Anterior cingulate cortex (tissue), 58 donors: Measurements from ENCODE around the gene ZNF805.
"Not testable (repeated sequence)": the region's sequence is repeated elsewhere in the genome, so short reads cannot be mapped to it uniquely, and the experiment has no call there.

Experiments used
- DNase-seq, 58 donors: peaks; one replicate each; lab custom pipeline; 2025; lab: John Stamatoyannopoulos, UW

Gene ZNF805

DNA sequence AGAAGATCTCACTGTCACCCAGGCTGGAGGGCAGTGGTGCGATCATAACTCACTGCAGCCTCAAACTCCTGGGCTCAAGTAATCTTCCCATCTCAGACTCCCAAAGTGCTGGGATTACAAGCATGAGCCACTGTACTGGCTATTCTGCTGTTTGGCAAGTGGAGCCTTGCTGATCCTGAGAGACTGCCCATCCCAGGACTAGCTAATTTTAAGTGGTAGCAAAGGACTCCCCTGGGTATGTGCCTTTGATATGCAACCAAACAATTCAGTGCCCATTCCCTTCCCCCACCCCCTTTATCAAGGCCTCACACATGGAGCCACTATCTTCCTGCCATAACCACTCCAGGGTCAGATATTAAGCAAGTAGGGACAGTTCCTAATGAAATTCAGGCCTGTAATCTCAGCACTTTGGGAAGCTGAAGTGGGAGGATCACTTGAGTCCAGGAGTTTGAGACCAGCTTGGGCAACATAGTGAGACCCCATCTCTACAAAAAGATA is 22.9 kb downstream of the ZNF805 start:
- DNase-seq = no peak

DNA sequence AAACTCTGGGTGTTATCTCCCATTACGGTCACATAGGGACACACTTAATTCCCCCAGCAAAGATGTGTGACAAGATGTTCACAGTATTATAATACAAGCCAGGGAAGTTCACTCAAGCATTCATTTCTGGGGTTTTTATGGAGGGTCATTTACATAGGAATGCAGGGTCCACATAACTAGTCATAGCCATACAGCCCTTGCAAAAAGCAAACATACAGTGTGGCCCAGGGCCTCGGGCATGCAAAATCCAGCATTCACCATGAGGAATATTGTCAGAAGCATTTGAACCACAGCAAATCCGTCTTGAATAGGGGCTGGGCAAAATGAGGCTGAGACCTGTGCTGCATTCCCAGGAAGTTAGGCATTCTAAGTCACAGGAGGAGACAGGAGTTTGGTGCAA is 26.9 kb downstream of the ZNF805 start:
- DNase-seq = no peak

DNA sequence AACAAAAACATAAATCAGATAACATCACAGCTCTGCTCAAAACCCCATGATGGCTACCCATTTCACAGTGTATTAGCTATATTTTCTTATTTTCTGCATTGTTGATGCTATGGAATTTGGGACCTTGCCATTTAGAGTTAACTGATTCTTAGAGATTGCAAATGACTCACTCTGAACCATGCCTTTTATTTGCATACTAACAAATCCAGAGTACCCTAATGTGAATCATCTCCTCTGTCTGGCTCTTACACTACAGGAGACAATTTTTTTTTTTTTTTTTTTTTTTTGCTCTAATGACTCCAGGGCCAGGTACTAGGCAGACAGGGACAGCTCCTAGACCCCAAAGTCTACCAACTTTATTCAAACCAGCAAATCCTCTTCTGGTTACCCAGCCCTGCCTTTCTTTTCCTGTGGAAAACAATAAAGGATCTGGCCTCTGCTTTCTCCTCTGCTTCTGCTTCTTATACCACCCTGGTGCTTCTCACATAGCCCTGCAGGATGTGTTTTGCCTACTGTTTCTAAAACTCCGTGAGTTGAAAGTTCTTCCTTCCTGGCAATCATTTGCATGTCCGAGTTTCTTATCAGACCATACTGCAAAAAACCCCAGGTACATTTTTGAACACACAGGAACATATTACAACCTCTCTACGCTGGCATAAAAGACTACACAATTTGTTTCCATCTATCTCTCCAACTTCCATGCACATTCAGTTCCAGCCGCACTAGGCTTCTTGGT is 29.3 kb downstream of the ZNF805 start:
- no peak for DNase-seq

DNA sequence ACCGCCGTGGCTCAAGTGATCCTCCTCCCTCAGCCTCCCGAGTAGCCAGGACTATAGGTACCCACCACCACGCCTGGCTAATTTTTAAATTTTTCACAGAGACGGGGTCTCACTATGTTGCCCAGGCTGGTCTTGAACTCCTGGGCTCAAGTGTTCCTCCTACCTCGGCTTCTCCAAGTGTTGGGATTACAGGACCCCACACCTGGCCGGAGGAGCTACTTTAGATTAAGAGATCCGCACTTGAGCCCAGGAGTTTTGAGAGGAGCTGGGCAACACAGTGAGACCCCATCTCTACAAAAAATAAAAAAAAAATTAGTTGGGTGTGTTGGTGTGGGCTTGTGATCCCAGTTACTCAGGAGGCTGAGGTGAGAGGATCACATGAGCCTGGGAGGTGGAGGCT is 30.8 kb downstream of the ZNF805 start:
- DNase-seq = no peak

DNA sequence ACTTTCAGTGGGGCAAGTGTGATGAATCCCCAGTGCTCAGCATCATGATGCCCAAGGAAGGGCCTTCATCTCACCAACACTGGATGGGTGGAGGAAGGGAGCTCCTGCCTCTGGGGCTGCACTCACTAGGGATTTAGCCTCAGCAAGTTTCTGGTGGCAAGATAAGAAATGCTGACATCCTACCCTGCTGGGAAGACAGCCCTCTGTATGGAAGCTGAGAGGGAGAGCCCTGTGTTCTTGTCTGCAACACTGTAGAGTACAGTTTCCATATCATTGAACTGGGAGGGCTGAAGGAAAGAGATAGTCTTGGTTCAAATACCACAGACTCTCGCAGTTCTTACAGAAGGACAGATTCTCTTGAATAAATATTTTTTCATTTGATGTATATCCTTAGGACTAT is 32.6 kb downstream of the ZNF805 start:
- DNase-seq = no peak

DNA sequence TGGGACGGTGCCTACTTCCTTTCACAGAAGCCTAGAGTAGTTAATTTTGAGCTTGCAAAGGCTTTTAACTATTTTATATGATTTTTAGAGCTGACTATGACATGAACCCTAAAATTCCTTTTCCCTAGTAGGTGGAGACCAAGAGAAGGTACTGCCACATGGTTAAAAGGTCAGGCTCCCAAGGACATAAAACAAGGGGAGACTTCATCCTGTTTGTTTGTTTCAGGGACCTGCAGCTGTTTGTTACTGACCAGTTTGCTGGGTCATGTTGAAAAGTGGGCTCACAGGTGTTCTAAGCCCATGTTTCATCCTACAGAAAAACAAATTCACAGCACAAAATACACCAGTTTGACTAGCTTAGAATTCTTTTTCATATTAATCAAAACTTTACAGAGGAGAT is 36.0 kb downstream of the ZNF805 start:
- no peak for DNase-seq

DNA sequence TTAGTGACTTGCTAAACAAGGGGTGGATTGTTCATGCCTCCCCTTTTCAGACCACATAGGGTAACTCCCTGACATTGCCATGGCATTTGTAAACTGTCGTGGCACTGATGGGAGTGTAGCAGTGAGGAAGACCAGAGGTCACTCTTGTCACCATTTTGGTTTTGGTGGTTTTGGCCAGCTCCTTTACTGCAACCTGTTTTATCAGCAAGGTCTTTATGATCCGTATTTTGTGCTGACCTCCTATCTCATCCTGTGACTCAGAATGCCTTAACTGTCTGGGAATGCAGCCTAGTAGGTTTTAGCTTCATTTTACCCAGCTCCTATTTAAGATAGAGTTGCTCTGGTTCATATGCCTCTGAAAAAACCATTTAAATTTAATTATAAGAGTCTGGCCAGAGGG is 38.0 kb downstream of the ZNF805 start:
- not testable (repeated sequence) for DNase-seq

DNA sequence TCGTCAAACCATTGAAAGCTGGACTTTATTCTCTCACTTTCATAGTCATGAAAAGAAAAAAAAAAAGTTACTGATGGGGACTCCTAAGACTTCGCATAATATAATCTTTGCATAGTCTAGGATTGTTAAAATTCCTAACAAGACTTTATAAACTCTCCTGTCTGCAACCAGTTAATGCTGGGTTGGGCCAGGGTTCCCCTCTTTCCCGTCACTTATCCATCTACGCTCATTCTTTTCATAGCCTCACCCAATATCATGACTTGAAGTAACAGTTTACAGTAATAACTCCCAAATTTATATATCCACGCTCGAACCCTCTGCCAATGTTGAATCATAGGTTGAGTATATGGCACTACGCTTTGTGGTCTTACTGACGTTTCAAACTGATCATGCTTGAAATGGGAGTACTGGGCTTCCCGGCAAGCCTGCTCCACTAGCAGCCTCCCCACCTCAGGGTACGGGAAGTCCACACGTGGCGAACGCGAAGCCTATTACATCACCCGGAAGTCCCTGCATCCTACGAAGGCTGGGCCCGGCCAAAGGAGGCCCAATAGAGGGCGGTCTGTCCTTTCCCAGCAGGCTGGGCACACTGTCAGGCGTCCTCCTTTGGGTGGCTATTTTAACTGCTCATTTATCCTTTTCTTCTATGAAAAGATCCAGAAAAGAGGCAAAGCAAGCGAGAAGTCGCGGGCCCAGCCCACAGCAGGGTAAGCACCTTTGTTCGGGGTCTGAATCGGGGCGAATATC is 39.2 kb downstream of the ZNF805 start:
- DNase-seq = peak; percentile 54 to 95 (median 84)

DNA sequence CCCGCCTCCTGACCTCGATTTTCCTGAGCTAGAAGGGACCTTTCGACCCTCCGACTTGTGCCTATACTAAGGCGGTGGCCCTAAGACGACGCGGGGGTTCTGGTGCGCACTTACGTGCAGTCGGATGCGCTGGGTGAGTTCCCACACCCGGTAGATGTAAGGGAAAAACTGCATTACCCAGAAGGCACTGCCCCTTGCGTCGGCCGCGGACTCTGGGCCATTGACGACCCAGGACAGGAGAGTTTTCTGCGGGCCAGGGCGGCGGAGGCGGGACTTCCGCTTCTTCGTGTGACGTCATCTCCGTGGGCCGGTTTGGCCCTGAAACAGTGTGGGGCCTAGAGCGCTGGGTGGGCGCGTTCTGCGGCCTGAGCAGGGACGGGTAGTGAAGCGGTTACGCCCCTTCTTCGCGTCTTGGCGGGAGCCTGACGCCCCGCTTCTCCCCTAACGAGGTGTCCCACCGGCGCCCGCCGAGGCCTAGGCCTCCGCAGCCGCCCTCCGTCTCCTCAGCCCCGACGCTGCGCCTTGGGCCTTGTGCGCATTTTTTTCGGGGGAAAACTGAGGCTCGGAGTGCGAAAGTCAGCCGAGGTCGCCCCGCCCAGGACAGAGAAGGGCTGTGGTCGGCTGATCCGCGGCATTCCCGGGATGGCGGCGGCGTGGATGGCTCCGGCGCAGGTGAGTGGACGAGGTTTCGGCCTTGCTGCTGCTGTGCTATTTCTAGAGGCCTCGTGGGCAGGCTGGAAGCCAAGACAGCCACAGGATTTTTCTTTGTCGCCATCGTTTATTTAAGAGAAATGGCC is 39.9 kb downstream of the ZNF805 start, which contains the start of gene ZNF460:
ZNF460 (plus strand) TSS at position 321 of the 797 bp plus-strand sequence; CDS start at position 643, 322 bp downstream.
- DNase-seq = peak; percentile 67 to 98 (median 93)

DNA sequence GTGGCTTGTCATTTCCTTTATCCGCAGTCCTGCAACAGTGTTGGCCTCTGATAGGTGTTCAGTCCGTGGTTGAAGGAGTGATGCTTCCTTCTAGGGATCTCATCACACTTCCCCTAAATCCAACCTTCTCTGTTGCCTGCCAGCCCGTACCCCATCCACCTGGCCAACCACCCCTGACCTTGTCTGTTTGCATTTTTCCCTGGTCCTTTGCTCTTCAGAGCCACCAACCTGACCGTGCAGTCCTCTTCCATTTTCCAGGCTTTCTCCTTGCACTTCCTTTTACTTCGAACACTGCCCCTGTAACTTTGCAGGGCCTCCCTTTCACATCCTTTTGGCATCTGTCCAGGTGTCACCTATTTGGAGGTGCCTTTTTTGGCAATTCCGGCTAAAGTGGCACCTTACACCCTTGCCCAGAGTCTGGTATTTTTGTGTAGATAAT is 40.5 kb downstream of the ZNF805 start:
- peak in 4 of 58 donors; percentile 1 to 27 (median 22) for DNase-seq

DNA sequence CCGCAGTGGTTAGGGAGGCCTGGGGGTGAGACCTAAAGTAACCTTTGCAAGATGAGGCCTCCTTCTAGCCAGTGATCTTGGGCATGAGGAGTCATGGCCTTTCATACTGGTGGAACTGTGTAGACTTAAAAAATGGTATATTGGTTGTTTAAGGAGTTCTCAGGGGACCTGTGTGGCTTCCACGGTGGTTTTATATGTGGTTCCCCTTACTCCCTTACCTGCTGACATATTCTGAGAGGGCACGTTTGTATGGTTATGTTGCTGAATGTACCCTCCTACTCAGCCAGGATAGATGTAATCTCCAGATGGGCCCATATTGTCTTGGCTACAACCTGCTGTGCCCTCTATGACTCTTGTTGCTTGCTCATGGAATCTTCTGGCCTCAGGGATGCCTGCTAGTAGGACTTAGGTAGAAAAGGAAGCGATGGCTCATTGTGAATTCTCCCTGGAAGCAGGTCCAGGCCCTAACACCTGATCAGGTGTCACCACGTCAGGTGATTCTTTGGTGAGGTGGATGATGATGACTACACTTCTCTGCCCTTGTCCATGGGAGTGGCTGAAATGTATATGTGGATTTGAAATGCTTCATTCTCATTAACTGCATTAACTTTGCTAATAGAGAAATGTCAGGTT is 41.7 kb downstream of the ZNF805 start:
- DNase-seq = no peak

DNA sequence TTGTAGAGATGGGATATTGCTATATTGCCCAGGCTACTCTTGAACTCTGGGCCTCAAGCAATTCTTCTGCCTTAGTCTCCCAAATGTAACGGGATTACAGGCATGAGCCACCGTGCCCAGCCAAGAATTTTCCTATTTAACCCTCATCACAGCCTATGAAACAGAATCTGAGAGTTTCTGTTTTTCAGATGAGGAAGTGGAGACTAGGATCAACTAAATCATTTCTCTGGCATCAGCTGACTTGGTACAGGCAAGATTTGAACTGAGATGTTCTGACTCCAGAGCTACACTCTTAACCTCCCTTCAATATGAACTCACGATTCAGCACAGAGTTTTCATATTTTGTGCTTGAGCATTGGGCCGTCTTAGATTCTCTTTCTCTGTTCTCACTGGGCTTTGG is 47.9 kb downstream of the ZNF805 start:
- DNase-seq = no peak

DNA sequence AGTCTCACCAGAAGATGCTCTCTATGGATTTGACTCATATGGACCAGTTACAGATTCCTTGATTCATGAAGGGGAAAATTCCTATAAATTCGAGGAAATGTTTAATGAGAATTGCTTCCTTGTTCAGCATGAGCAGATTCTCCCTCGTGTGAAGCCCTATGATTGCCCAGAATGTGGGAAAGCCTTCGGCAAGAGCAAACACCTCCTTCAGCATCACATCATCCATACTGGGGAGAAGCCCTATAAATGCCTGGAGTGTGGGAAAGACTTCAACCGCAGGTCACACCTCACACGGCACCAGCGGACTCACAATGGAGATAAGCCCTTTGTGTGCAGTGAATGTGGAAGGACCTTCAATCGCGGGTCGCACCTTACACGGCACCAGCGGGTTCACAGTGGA is 50.5 kb downstream of the ZNF805 start:
- no peak for DNase-seq

DNA sequence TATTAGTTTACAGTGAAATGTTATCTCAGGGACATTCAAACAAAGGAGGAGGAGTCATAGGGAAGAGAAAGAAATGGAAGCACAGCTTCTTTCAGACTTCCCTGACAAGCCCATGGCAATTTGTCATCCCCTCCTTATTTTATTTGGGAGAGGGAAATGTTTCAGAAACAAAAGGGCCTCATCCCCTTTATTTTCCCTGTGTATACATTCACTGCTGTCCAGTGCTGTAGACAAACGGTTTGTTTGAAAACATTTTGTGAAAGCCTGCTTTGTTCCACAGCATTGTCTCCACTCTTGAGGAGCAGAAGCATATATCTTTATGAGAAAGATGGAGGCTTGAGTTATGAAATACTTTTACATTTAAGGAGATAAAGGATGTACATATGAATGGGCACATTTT is 52.1 kb downstream of the ZNF805 start:
- no peak for DNase-seq

DNA sequence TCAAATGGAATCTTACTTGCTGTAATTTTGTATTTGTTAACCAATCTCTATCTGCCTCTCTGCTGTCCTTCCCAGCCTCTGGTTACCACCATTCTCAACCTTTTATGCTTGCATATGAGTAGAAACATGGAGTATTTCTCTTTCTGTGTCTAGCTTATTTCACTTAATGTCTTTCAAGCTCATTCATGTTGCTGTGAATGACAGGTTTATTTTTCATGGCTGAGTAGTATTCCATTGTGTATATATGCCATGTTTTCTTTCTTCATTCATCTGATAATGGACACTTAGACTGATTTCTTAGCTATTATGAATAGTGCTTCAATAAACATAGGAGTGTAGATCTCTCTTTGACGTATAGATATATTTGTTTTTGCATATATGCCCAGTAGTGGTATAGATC is 53.3 kb downstream of the ZNF805 start:
- no peak for DNase-seq

DNA sequence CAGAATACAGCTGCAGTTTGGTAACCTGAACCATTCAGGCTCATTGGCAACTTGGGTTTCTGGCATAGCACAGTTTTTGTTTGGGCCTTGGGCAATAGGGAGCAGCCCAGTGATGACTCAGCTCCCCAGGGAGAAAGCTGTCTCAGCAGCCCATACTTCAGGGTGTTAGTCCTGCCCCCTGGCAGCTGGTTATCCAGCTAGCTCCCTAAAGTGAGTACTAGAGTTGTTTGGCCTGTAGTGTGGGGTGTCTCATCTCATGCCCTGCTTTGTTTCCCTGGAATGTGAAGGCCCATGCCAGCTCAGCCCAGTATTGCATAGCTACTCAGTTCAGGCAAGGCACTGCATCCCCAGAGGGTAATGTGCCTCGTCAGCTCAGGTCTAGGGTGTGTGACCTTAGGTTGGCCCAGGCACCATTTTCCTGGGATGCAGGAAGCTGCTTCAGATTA is 61.6 kb downstream of the ZNF805 start:
- peak in 2 of 58 donors; percentile 22 to 42 for DNase-seq

DNA sequence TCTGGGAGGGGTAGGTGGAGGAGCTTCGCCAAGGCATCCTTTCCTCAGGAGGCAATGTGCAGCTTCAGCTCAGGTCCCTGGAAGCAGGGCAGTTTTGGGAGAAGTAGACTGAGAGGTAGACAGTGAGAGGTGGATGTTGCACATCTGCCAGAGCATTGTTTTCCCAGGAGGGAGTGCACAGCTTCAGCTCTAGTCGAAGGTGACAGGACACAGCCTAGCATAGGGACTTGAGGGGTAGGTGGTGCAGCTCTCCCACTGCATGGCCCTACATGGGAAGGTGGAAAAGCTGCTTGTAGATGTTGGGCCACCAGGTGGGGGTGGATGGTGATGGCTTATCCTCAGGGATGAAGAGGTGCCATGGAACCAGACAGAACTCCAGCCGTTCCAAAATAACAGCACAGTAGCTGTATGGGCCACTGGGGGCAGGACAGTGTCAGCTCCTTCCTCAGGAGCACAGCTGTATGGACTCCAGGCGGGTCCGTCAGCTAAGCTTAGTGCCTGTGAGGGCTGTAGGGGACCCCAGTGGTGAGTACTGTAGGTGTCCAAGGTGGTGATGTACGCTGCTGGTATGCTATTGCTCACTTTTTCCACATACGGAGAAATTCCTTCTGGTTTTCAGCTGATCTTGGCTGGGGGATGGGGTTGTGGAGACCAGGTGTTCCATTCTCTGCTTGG is 62.4 kb downstream of the ZNF805 start:
- DNase-seq = no peak
